GM18507 (cell line): ENCODE measurements around the gene MBNL2.
"Not testable (repeated sequence)": the region's sequence is repeated elsewhere in the genome, so short reads cannot be mapped to it uniquely, and the experiment has no call there.

Source experiments
- DNase-seq: peaks from one replicate; pipeline ENCODE4 v3.0.0; 2011; ENCODE audit warnings: low read depth; ENCODE audit not compliant: insufficient read length; ENCODE audit errors: extremely low spot score
- FAIRE-seq: peaks from 2 replicates; lab custom pipeline; 2011; peaks lifted over from hg19 to GRCh38; lab: Jason Lieb, UNC

The MBNL2 gene

DNA sequence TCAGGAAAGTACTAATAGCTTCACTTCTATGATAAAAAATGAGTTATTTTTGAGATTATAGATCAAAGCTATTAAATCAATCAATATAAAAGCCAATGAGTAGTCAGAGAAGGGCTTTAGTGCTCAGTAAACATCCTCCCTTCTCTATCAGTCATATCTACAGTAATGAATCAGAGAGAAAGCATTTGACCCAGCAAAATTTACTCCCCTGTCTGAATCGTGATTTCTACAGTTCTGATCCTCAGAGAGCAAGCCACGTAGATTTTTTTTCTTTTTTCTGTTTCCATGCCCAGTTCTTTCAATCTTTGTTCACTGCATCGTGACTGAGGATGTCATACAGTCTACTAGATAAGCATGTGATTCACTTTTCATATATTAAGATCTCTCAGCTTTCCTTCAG is 16.2 kb upstream of the MBNL2 start:
- no peak for DNase-seq
- no peak for FAIRE-seq

DNA sequence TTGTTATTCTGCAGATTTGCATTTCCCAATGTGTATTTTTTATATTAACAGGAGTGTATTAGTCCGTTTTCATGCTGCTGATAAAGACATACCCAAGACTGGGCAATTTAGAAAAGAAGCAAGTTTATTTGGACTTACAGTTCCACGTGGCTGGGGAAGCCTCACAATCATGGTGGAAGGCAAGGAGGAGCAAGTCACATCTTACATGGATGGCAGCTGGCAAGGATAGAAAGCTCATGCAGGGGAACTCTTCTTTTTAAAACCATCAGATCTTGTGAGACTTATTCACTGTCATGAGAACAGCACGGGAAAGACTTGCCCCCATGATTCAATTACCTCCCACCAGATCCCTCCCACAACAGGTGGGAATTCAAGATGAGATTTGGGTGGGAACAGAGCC is 14.9 kb upstream of the MBNL2 start:
- not testable (repeated sequence) for FAIRE-seq, DNase-seq

DNA sequence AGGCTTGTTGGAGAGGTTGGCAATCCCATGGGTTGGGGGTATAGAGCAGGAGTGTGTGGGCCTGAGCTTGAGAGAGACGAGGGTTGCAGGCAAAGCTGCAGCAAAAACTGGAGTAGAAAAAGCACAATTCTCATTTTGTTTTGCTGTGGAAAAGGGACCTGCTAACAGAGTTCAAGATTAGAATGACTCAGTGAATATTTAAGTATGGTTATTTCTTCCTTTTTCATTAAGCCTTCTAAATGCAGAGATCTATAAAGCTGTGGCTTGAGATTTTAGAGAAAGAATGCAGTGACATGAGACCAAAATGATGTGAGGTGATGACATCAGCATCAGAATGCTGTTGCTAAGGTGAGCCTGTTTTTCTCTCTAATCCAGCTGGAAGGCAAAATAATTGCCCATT is 10.8 kb upstream of the MBNL2 start:
- no peak for DNase-seq
- FAIRE-seq: no peak

DNA sequence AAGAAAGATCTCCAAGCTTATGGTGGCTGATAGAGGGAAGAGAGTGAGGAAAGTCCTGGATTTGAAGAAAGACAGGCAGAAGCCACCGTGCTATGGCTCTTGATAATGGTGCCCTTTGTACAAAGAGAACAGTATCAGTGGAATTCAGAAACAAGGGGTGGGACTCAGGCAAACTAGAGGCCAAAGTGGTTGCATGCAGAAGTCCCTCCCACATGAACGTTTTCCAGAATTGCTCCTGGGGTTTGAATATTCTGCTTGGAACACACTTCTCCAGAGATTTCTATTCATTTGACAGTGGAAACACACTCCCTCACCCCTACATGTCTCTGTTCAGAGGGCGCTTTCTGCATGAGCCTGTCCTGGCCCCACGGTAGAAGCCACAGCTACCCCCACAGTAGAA is 10.1 kb upstream of the MBNL2 start:
- DNase-seq (no peak), FAIRE-seq (no peak)

- DNase-seq (no peak), FAIRE-seq (peak; percentile 76)
Observed at GRCh38 chr13:97212601-97213040, 9.5 kb upstream of the MBNL2 start.

- FAIRE-seq (no peak), DNase-seq (no peak)
Observed at GRCh38 chr13:97214921-97215320, 7.2 kb upstream of the MBNL2 start.

GRCh38 chr13:97215325-97215724 is 6.8 kb upstream of the MBNL2 start:
- DNase-seq (no peak), FAIRE-seq (no peak)

DNA sequence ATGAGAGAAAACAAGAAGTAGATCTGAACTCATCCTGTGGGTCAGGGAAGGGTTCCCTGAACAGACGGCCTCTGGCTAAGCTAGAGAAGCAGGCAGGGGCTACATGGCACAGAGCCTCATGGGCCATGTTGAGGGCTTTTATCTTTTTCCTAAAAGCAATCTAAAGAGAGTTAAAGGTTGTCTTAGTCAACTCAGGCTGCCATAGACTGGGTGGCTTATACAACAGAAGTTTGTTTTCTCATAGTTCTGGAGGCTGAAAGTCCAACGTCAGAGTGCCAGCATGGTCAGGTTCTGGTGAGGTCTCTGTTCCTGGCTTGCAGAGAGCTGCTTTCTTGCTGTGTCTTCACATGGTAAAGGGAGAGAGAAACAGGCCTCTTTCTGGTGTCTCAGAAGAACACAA is 2.9 kb upstream of the MBNL2 start:
- DNase-seq (no peak), FAIRE-seq (no peak)

- no peak for FAIRE-seq
Observed at GRCh38 chr13:97220151-97220900, 1.8 kb upstream of the MBNL2 start.

DNA sequence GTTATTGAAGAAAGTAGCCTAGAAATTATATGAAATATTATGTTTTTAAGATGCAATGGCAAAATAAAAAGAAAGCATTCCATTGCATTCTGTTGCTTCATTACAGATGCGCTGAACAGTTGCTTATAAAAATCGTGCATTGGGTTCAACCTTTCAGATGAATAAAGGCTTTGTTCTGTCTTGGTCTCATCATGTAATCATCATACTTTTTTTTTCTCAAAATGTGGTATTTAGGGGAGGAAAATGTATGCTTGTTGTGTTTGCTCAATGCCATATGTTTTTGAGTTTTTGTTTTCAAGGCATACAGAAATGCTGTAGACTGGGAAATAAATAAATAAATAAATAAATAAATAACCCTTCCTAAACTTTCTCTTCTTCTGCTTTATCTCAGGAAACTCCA is 1.1 kb upstream of the MBNL2 start:
- FAIRE-seq: no peak
- no peak for DNase-seq

More at GRCh38 chr13:97220151-97220900, 1.8 kb upstream of the MBNL2 start:
- DNase-seq: no peak

DNA sequence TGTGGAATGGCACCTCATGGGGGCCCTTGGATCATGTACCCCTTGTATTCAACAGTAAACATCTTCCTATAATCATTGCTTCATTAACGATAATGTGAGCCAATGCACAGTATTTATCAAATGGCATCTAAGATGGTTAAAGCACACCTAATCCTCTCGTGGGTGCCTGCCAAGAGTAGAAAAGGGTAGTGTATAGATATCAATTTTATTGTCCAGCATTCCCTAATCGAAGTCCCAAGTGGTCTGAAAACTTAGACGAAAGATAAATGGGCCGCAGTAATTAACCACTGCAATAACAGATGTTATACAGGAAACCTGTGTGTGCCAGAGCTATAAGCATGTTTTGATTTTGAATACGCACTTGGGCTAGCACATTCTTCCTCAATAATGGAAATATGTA is 667 bp upstream of the MBNL2 start:
- no peak for DNase-seq
- FAIRE-seq: no peak

DNA sequence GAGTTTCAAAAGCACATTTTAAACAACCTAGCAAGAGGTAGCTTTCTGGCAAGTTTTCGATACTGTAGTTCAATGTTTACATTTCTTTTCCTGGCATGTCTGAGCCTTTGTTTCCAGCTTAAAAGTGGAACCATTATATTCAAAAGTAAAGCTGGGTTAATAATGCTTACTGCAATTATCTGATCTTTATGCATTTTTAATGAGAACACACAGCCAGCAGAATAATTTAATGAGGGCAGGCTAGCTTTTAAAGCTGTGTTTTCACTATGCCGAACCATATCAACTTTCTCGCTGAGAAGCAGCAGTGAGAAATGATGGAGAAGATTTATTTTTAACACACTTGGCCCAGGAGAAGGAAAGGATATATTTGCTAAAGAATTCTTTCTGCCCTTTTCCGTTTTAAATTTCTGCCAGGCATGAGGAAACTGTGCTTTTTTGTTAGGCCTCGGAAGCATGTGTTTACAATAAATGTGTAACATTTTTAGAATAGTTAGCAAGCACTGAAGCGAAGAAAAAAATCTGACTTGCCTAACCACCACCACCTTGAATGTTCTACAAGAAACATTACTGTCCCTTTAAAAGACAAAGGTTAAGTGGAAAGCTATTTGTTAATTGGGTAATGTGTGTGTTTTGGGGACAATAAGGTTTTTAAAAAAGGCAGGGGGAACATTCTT is 1.0 kb downstream of the MBNL2 start:
- no peak for DNase-seq
- FAIRE-seq: peak; percentile 39

GRCh38 chr13:97223711-97224541 is 1.8 kb downstream of the MBNL2 start:
- DNase-seq (no peak), FAIRE-seq (peak; percentile 71)

- no peak for DNase-seq
- FAIRE-seq: peak; percentile 73
Observed at GRCh38 chr13:97224544-97225300, 2.6 kb downstream of the MBNL2 start.

DNA sequence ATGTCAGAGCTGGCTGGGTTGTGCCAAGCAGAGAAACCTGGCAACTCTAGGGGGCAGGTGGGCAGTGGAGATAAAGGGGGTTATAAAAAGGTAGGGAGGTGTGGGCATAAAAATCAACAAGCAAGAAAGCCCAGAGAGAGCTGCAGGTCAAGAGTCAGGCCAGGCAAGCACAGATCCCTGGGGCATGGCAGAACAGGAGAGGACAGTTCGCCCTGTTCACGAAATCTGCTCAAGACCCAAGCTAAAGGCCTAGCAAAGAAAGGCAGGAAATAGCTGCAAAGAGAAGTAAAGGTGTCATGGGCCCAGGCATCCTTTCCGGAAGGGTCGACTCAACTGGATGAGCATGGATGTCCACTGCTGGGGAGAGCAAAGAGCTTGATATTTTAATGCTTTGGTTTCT is 3.4 kb downstream of the MBNL2 start:
- FAIRE-seq (no peak), DNase-seq (no peak)

DNA sequence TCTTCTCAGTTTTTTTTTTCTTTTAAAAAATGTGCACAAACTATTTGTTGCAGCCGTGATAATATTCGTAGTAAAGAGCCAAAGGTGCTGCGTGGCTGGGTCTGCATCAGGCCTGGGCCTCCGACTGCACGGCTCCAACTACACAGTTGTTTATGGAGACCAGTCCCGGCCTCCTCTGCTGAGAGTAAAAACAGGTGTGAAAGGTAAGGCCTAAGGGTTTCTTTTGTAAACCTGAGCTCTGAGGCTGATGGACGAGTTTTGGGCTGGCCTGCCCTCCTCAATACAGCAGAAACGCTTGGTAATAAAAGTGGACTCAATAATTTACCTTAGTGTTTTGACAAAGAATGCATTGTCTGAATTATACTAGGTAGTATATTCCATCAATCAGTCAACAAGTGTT is 3.9 kb downstream of the MBNL2 start:
- DNase-seq (no peak), FAIRE-seq (no peak)

- FAIRE-seq (peak; percentile 81), DNase-seq (no peak)
Observed at GRCh38 chr13:97226788-97227627, 4.9 kb downstream of the MBNL2 start.

- FAIRE-seq (no peak), DNase-seq (no peak)
Observed at GRCh38 chr13:97228850-97229521, 6.9 kb downstream of the MBNL2 start.
